HCT116 (cell line): Measurements from ENCODE around the gene ANKRD55. TPM values are rescaled to one million over a fixed set of nuclear protein-coding genes. Genes with fewer than 3 reads are reported as not detected.

Experiments used
- ATAC-seq: fragments of 200-7000 bp; cut with Tn5 transposase; 2 replicates; pipeline ENCODE4 v1.9.1; 2020; ENCODE audit warnings: mild to moderate bottlenecking, moderate library complexity
- BruUV-seq: library from RNA; stranded (reverse); fragments of 400-500 nt; replicated peaks from 2 replicates; lab custom pipeline; 2021; lab: Mats Ljungman, UMichigan
- CTCF ChIA-PET: fragments of 300-600 bp; sonication (Branson Sonifier 250); formaldehyde crosslinking; loops from one replicate; lab custom pipeline; 2021; ENCODE audit warnings: antibody characterized with exemption; lab: Charles Lee
- POLR2A ChIA-PET: fragments of 300-600, 350-600 bp; sonication (Branson Sonifier 250); formaldehyde crosslinking; loops from one replicate; lab custom pipeline; 2021; ENCODE audit warnings: antibody characterized with exemption; lab: Charles Lee
- RAD21 ChIA-PET, 2 experiments: fragments of 300-600 bp; sonication (Branson Sonifier 250); formaldehyde crosslinking; loops; one replicate each; lab custom pipeline; 2023; ENCODE audit warnings: low total read pairs in 2 of 2; ENCODE audit not compliant: uncharacterized antibody in 2 of 2, unreplicated experiment in 2 of 2, low non-redundant PET in 1 of 2; lab: Charles Lee
- DNase-seq: peaks from one replicate; pipeline ENCODE4 v3.0.0-alpha.2; 2010; ENCODE audit warnings: low read depth, low spot score
- H2AFZ ChIP-seq: fragments of 200-600 bp; shearing (Covaris generic), sonication (generic); 2 replicates; pipeline ENCODE4 v1.6.1; 2017; ENCODE audit warnings: low read depth, mixed run types, mixed read lengths, antibody characterized with exemption, low read length; ENCODE audit not compliant: poor library complexity, severe bottlenecking
- H3K27ac ChIP-seq: 2 replicates; pipeline ENCODE4 v1.5.1; 2012; ENCODE audit warnings: low read depth, low read length
- H3K27me3 ChIP-seq: fragments of 200-600 bp; sonication (generic); 2 replicates; pipeline ENCODE4 v1.6.1; 2016; ENCODE audit warnings: mixed run types, low read length, mixed read lengths; ENCODE audit not compliant: insufficient read depth
- H3K36me3 ChIP-seq, 2 experiments: fragments of 200-500 bp in 1 of 2; fragments of 200-600 bp in 1 of 2; sonication (Bioruptor generic) in 1 of 2; sonication (generic) in 1 of 2; 2 replicates each; pipeline versions ENCODE4 v1.5.1 to v1.6.1; 2014 to 2016; ENCODE audit warnings: low read length in 2 of 2, inconsistent platforms in 1 of 2, mixed read lengths in 1 of 2, mixed run types in 1 of 2; ENCODE audit not compliant: insufficient read depth in 2 of 2, control insufficient read depth in 1 of 2
- H3K4me1 ChIP-seq, 2 experiments: fragments of 200-600 bp in 1 of 2; sonication (generic) in 1 of 2; 2 replicates each; pipeline versions ENCODE4 v1.5.1 to v1.6.1; 2012 to 2017; ENCODE audit warnings: low read length in 2 of 2, inconsistent platforms in 1 of 2, mild to moderate bottlenecking in 1 of 2, mixed read lengths in 1 of 2, mixed run types in 1 of 2, moderate library complexity in 1 of 2; ENCODE audit not compliant: insufficient read depth in 2 of 2, control insufficient read depth in 1 of 2
- H3K4me2 ChIP-seq: fragments of 200-600 bp; sonication (generic); 2 replicates; pipeline ENCODE4 v1.6.1; 2017; ENCODE audit warnings: mixed run types, low read length, mixed read lengths
- H3K4me3 ChIP-seq, 2 experiments: fragments of 200-600 bp in 1 of 2; sonication (generic) in 1 of 2; replicated peaks in 1 of 2; 2 replicates each; pipeline ENCODE4 v1.5.1; 2011 to 2016; ENCODE audit warnings: low read length in 2 of 2, control low read depth in 1 of 2, low read depth in 1 of 2, mild to moderate bottlenecking in 1 of 2, mixed read lengths in 1 of 2, mixed run types in 1 of 2
- H3K79me2 ChIP-seq: fragments of 200-600 bp; sonication (generic); 2 replicates; pipeline ENCODE4 v1.6.1; 2017; ENCODE audit warnings: mild to moderate bottlenecking, mixed run types, low read length, moderate library complexity, mixed read lengths; ENCODE audit not compliant: insufficient read depth
- H3K9ac ChIP-seq: fragments of 200-600 bp; sonication (generic); 2 replicates; pipeline ENCODE4 v1.6.1; 2016; ENCODE audit warnings: low read length, mixed read lengths
- H3K9me2 ChIP-seq: fragments of 200-600 bp; sonication (generic), shearing (Covaris generic); 2 replicates; pipeline ENCODE4 v1.6.1; 2017; ENCODE audit warnings: mixed run types, mild to moderate bottlenecking, moderate library complexity; ENCODE audit not compliant: insufficient read depth
- H3K9me3 ChIP-seq, 2 experiments: fragments of 200-500 bp in 1 of 2; fragments of 200-600 bp in 1 of 2; sonication (Bioruptor generic) in 1 of 2; sonication (generic) in 1 of 2; 2 replicates each; pipeline ENCODE4 v1.6.1; 2014 to 2017; ENCODE audit warnings: low read length in 2 of 2, mixed read lengths in 2 of 2, inconsistent platforms in 1 of 2, low read depth in 1 of 2, mild to moderate bottlenecking in 1 of 2, mixed run types in 1 of 2, moderate library complexity in 1 of 2; ENCODE audit not compliant: control insufficient read depth in 1 of 2, insufficient read depth in 1 of 2
- H4K20me1 ChIP-seq: fragments of 200-600 bp; sonication (generic), shearing (Covaris generic); 2 replicates; pipeline ENCODE4 v1.6.1; 2017; ENCODE audit warnings: mixed run types, mild to moderate bottlenecking, moderate library complexity; ENCODE audit not compliant: insufficient read depth
- ATF3 ChIP-seq: IDR thresholded peaks from 2 replicates; pipeline ENCODE4 v1.6.1; 2012
- CBX3 ChIP-seq: IDR thresholded peaks from 2 replicates; pipeline ENCODE4 v1.6.1; 2012; ENCODE audit warnings: low read depth
- CEBPB ChIP-seq: IDR thresholded peaks from 2 replicates; pipeline ENCODE4 v1.6.1; 2012; ENCODE audit warnings: low read depth
- CTCF ChIP-seq, 3 experiments: fragments of 200-600 bp in 1 of 3; sonication (generic) in 1 of 3; IDR thresholded peaks in 2 of 3; conservative IDR thresholded peaks in 1 of 3; 2 replicates each; pipeline ENCODE4 v1.5.1; 2012 to 2017; ENCODE audit warnings: low read depth in 2 of 3, low read length in 2 of 3, antibody characterized with exemption in 1 of 3, borderline replicate concordance in 1 of 3, control low read depth in 1 of 3, mild to moderate bottlenecking in 1 of 3, mixed read lengths in 1 of 3, mixed run types in 1 of 3, moderate library complexity in 1 of 3; ENCODE audit not compliant: insufficient read depth in 1 of 3
- EZH2 ChIP-seq: fragments of 200-600 bp; sonication (generic); IDR thresholded peaks from 2 replicates; pipeline ENCODE4 v1.6.1; 2017; ENCODE audit warnings: antibody characterized with exemption, mixed run types
- EZH2phosphoT487 ChIP-seq: fragments of 200-600 bp; IDR thresholded peaks from 2 replicates; pipeline ENCODE4 v1.6.1; 2018; ENCODE audit warnings: antibody characterized with exemption, borderline replicate concordance
- FOSL1 ChIP-seq: IDR thresholded peaks from 2 replicates; pipeline ENCODE4 v1.6.1; 2012; ENCODE audit warnings: low read depth
- JUND ChIP-seq: IDR thresholded peaks from 2 replicates; pipeline ENCODE4 v1.6.1; 2012
- POLR2A ChIP-seq: IDR thresholded peaks from 2 replicates; pipeline ENCODE4 v1.7.0; 2011; ENCODE audit warnings: borderline replicate concordance; ENCODE audit not compliant: insufficient read depth, insufficient read length; ENCODE audit errors: extremely low read depth
- POLR2AphosphoS5 ChIP-seq: IDR thresholded peaks from 2 replicates; pipeline ENCODE4 v1.6.1; 2011; ENCODE audit warnings: mild to moderate bottlenecking, low read depth, low read length, moderate library complexity
- REST ChIP-seq: IDR thresholded peaks from 2 replicates; pipeline ENCODE4 v1.6.1; 2012; ENCODE audit warnings: low read depth
- SP1 ChIP-seq: IDR thresholded peaks from 2 replicates; pipeline ENCODE4 v1.6.1; 2012; ENCODE audit warnings: low read depth
- SRF ChIP-seq: IDR thresholded peaks from 2 replicates; pipeline ENCODE4 v1.6.1; 2012; ENCODE audit warnings: low read depth
- TCF7L2 ChIP-seq: IDR thresholded peaks from 2 replicates; pipeline ENCODE4 v1.7.0; 2011; ENCODE audit warnings: borderline replicate concordance, inconsistent platforms; ENCODE audit not compliant: insufficient read depth, insufficient read length; ENCODE audit errors: extremely low read depth
- YY1 ChIP-seq: IDR thresholded peaks from 2 replicates; pipeline ENCODE4 v1.6.1; 2011; ENCODE audit warnings: low read length, low read depth, moderate library complexity, mild to moderate bottlenecking; ENCODE audit not compliant: insufficient replicate concordance; ENCODE audit errors: extremely low read depth
- ZBTB33 ChIP-seq: IDR thresholded peaks from 2 replicates; pipeline ENCODE4 v1.6.1; 2011; ENCODE audit warnings: mild to moderate bottlenecking, low read length, moderate library complexity; ENCODE audit not compliant: insufficient replicate concordance; ENCODE audit errors: extremely low read depth
- ZFX ChIP-seq: fragments of 450-650 bp; IDR thresholded peaks from 2 replicates; pipeline ENCODE4 v1.6.1; 2017
- ZNF274 ChIP-seq: fragments of 200-500 bp; sonication (Bioruptor generic); IDR thresholded peaks from 2 replicates; pipeline ENCODE4 v1.6.1; 2014; ENCODE audit warnings: mild to moderate bottlenecking, low read depth, low read length, inconsistent platforms
- intact Hi-C: fragments of 100-400 bp; cut with micrococcal nuclease; formaldehyde crosslinking; loops from 2 replicates; pipeline ENCODE4 v1.10.0; 2022
- total RNA-seq: library from RNA; stranded (reverse); gene quantifications from one replicate; pipeline ENCODE4 v1.2.1, GENCODE V29; 2021; ENCODE audit not compliant: unreplicated experiment

Gene ANKRD55
- total RNA-seq, 1 experiment from 2014 or later, result not detected

- Histone ChIP-seq H3K9me3 (no peaks in the 10 kb centered on the region), H3K4me2 (no peak overlapping the region), H3K4me1 (peaks cover 0 to 8% of the 10 kb centered on the region in 2 experiments; a peak in 1 of 4 replicates), H3K4me3 (no peak overlapping the region), H3K9ac (no peak overlapping the region), H3K9me2 (no peaks in the 10 kb centered on the region), H2AFZ (no peak overlapping the region), H4K20me1 (no peaks in the 10 kb centered on the region), H3K36me3 (no peaks in the 10 kb centered on the region), H3K27me3 (no peaks in the 10 kb centered on the region), H3K79me2 (no peaks in the 10 kb centered on the region), H3K27ac (no peak overlapping the region)
- ChIA-PET RAD21 (no interaction called here), POLR2A (no interaction called here), CTCF (no interaction called here)
- ATAC-seq (no peak), DNase-seq (no peak)
- intact Hi-C loops, result no loop called here
- no peak for TF ChIP-seq JUND
- no peak for TF ChIP-seq YY1
- TF ChIP-seq TCF7L2, result no peak
- no peak for TF ChIP-seq ATF3
- no peak for TF ChIP-seq REST
- TF ChIP-seq ZFX, result no peak
- TF ChIP-seq CBX3, result no peak
- no peak for TF ChIP-seq EZH2
- no peak for TF ChIP-seq CEBPB
- TF ChIP-seq SP1, result no peak
- no peak for TF ChIP-seq SRF
- no peak for TF ChIP-seq POLR2AphosphoS5
- no peak for TF ChIP-seq POLR2A
- no peak for TF ChIP-seq ZBTB33
- TF ChIP-seq EZH2phosphoT487, result no peak
- TF ChIP-seq ZNF274, result no peak
- TF ChIP-seq CTCF (IDR thresholded peaks at IDR 0.05 in 2 of 3, conservative IDR thresholded peaks at IDR 0.05 in 1 of 3; ENCODE audit: borderline replicate concordance in 1 of 3, insufficient read depth in 1 of 3, low read depth in 2 of 3, low read length in 2 of 3), result no peak
- TF ChIP-seq FOSL1, result no peak
- no TSS peak for BruUV-seq
These were observed 88.0 kb downstream of the ANKRD55 start for GRCh38 chr5:56145106-56145505.
